ENCODE measurements around the gene PARVB.

PARVB gene

GRCh38 chr22:43996170-43996980 lies 27.7 kb upstream of the PARVB start:
- TF ChIP-seq CTCF (IDR thresholded peaks at IDR 0.05; ENCODE audit: insufficient read depth, low read depth, low read length, missing control alignments): no peak
- peak overlapping the region; percentile 61 for H3K4me3 ChIP-seq (ENCODE audit: low read depth, low read length)
- peak; percentile 84 for DNase-seq (ENCODE audit: low read depth)

- DNase-seq (ENCODE audit: low read depth): no peak
- TF ChIP-seq CTCF (IDR thresholded peaks at IDR 0.05; ENCODE audit: insufficient read depth, low read depth, low read length, missing control alignments): no peak
- no peak overlapping the region for H3K4me3 ChIP-seq (ENCODE audit: low read depth, low read length)
Measured at GRCh38 chr22:43996981-43997265, 27.2 kb upstream of the PARVB start.

- no peak for DNase-seq (ENCODE audit: low read depth)
- H3K4me3 ChIP-seq (ENCODE audit: low read depth, low read length): no peak overlapping the region
- no peak for TF ChIP-seq CTCF (IDR thresholded peaks at IDR 0.05; ENCODE audit: insufficient read depth, low read depth, low read length, missing control alignments)
Measured at GRCh38 chr22:43998679-43999264, 25.3 kb upstream of the PARVB start.

- no peak for DNase-seq (ENCODE audit: low read depth)
- no peak for TF ChIP-seq CTCF (IDR thresholded peaks at IDR 0.05; ENCODE audit: insufficient read depth, low read depth, low read length, missing control alignments)
- H3K4me3 ChIP-seq (ENCODE audit: low read depth, low read length): no peak overlapping the region
Measured at GRCh38 chr22:43999378-43999777, 24.7 kb upstream of the PARVB start.

- DNase-seq (ENCODE audit: low read depth): no peak
- TF ChIP-seq CTCF (IDR thresholded peaks at IDR 0.05; ENCODE audit: insufficient read depth, low read depth, low read length, missing control alignments): no peak
- H3K4me3 ChIP-seq (ENCODE audit: low read depth, low read length): no peak overlapping the region
Measured at GRCh38 chr22:44000123-44000522, 24.0 kb upstream of the PARVB start.

- no peak for TF ChIP-seq CTCF (IDR thresholded peaks at IDR 0.05; ENCODE audit: insufficient read depth, low read depth, low read length, missing control alignments)
- DNase-seq (ENCODE audit: low read depth): no peak
- H3K4me3 ChIP-seq (ENCODE audit: low read depth, low read length): no peak overlapping the region
Measured at GRCh38 chr22:44001521-44001920, 22.6 kb upstream of the PARVB start.

GRCh38 chr22:44002324-44002723 lies 21.8 kb upstream of the PARVB start:
- no peak overlapping the region for H3K4me3 ChIP-seq (ENCODE audit: low read depth, low read length)
- no peak for DNase-seq (ENCODE audit: low read depth)
- TF ChIP-seq CTCF (IDR thresholded peaks at IDR 0.05; ENCODE audit: insufficient read depth, low read depth, low read length, missing control alignments): no peak

Measured in GM12865 (cell line).